GM19372 (cell line): ENCODE results near the gene CHST11.

Source experiments
- ATAC-seq: cut with Tn5 transposase; IDR thresholded peaks from one replicate; pipeline ENCODE4 v1.9.1; 2021; ENCODE audit warnings: mild to moderate bottlenecking, low read depth, moderate library complexity; ENCODE audit not compliant: unreplicated experiment

Gene CHST11

GRCh38 chr12:104722601-104723534 lies 266.1 kb downstream of the CHST11 start:
- no peak for ATAC-seq

DNA sequence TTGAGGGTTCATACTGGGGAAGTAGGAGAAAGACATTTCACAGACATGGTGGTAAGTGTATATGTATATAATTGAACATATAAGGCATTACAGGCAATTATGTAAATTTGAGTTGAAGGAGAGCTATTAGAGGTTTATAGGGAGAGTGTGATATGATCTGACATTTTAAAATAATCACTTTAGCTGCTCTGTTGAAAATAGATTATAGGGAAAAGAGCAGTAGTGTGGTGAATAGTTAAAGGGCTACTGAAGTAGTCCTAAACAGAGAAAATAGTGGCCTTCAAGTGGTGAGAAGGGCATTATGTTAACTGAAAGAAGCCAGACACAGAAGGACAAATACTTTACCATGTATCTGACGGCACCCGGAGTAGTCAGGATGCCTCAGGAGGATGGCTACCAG lies 267.1 kb downstream of the CHST11 start:
- ATAC-seq: no peak

DNA sequence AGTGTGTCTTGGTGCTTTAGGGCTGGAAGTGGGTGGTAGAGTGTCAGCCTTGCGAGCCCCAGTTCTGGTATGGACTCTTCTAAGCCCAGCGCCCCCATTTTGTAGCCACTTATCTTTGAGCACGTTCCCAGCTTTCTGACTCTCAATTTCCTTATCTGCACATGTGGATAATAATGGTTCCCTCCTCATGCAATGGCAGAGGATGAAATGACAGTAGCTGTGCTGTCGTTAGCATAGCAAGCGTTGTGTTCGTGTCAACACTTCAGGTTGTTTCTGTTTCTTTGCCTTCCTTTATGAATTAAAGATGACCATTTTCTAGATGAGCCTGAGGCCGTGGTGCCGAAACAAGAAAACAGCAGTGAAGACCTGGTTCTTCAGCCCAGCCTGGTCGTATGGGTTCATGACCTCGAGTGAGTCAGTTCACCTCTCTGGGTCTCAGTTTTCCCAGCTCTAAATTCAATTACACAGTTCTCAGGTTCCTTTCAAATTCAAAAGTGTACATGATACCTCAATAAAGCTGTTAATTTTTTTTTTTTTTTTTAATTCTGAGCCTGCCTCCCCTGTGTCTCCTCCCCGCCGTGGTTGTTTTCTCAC lies 268.3 kb downstream of the CHST11 start:
- no peak for ATAC-seq

DNA sequence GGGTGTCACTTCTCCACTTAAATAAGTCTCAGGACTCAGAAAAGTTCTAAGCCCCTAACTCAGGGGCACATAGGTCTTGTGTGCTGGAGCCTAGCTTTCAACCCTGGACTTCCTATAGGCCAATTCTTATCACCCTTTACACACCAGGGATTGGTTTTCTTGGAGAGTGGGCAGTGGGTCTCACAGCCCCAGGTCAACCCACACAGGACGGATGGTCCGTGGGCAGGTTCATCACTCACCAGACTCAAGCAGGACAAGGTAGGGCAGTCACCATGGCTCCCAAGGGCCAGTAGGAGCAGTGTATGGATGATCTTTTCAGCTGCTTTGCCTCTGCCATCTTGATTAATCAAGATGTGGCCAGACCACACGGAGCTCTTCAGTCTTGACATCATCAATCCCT lies 268.9 kb downstream of the CHST11 start:
- no peak for ATAC-seq

DNA sequence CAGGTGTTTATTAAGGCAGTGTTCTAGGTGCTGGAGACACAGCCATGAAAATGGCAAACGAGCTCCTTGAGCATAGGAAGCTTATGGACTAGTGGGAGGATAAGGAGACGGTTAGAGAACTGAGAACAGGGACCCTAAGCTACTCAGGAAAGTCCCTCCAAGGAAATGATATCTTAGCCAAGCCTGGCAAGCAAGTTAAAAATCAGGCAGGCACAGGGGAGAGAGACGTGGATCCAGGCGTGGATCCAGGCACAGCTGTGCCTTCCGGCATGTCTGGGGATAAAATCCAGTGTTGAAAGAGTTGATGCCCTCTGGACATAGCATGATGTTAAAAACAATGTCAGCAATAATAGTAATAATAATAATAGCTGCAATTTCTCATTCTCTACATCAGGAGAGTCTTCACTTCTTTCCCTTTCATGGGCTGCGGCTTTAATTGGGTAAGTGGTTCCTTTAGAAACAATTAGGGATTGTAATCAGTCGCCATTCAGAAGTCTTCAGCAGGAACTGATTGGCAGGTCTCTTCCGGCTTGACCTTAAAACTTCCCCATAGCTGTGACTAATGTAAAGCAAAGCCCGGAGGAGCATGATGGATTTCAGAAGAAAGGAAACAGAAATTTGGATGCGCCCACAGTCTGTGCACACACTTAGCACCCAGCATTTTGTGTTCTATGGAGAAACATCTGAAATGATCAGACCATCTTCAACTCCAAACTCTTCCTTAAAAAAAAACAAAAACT lies 271.1 kb downstream of the CHST11 start:
- ATAC-seq: no peak

DNA sequence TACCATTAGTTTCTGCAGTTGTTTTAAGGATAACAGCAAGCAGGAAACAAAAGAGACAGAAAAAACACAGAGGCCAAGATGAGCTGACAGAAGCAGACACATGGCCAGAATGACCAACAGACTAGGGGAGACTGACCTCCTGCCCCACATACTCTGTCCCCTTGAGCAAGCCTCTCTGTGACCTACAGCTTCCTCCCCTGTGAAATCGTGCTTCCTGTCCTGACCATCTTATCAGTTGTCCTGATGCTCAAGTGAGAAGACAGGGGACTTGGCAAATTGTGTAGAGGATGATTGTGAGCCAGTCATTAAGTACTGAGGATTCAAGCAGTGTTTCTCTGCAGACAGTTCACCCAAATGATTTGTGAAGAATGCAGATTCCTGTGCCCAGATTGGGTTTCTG lies 272.3 kb downstream of the CHST11 start:
- ATAC-seq: no peak

DNA sequence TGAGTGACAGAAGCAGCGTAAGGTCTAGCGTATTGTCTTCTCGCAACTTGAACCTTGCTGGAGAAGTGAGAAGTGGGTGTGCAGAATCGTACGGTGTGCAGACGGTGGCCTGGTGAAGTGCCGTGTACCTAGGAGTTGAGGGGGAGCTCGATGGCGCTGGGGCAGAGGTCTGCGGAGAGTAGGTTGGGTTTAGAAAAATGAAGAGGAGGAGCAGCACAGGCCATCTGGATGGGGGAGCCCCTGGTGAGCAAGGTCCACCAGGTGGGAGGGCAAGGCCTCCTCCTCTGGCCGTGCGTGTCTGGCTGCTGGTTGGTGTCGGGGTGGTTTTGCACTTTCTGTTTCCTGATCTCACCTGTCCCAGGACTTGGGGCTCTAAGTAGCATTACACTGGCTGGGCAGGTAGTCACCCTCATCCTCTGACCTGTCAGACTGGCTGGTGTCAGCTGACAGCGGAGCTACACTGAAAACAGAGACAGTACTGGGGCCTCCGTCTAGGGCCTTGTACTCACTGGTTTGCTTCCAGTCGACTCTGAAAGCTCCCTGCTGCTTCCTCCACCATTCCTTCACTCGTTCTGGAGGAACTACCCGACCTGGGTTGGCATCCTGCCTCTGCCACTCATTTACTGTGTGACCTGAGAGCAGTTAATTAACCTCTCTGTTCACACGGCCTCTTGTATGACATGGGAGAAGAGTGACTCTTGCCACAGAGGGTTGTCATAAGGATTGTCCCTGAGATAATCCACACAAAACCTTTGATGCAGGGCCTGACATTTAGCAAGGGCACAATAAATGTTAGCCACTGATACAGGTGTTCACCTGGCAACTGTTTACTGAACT lies 273.1 kb downstream of the CHST11 start:
- ATAC-seq: no peak

DNA sequence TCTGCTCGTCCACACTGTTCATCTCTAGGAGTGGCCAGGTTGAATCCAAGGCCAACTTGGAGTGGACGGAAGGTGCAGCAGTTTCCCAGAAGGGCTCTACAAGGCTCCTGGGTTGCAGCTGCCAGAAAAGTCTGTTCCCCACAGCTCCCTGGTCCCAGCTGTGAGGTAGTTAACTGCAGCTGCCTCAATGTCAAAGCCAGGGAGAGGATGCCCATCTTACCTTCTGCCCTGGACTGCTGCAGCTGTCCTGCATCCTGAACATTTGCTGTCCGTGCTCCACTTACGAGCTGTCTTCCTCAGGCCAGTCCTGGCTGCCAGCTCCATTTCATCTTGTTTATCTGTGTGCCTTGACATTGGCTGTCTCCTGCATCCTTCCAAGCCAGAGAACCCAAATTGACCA lies 274.0 kb downstream of the CHST11 start:
- ATAC-seq: no peak

GRCh38 chr12:104733717-104734175 lies 277.0 kb downstream of the CHST11 start:
- ATAC-seq: no peak

DNA sequence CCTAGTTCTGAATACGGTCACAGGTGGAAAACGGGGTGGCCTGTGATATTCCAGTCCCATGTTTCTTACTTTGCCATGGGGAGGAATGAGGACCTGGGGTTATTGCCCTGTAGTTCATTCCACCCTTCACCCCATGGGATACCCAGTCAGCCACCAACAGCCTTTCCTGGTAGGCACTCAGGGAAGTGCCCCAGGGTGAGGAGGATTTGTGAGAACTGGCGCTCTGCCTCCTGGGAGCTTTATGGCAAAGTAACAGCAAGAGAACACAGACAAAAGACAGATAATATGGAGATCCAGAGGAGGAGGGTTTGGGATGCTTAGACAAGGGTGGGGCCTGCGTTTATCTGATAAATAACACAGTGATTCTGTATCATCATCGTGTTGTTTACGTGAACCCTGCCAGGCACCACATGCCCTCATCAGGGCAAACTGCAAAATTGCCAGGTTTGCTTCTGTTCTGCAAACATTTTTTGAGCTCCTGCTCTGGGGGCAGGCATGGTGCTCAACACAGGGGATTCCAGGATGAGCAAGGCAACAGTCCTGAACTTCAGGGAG lies 277.9 kb downstream of the CHST11 start:
- ATAC-seq: no peak

- no peak for ATAC-seq
Measured at GRCh38 chr12:104735801-104736200, 279.1 kb downstream of the CHST11 start.

GRCh38 chr12:104736307-104736706 lies 279.6 kb downstream of the CHST11 start:
- no peak for ATAC-seq

DNA sequence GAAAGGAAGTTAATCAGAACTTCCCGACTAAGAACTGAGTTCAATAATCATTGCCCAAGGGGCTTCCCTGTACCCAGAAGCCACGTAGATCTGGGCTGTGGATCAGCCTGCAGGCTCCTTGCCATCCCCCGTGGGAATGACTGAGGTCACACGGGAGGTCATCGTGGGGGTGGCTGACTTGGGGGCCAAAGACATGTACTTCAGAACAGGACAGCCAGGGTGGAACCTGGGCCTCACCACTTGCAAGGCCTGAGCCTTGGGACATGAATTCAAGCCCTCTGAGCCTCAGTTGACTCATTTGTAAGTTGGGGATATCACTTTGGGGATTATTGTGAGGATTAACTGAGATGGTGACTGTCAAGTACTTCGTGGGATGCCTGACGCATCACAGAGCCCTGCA lies 280.4 kb downstream of the CHST11 start:
- no peak for ATAC-seq

GRCh38 chr12:104737791-104738301 lies 281.1 kb downstream of the CHST11 start:
- ATAC-seq: no peak

GRCh38 chr12:104738331-104738730 lies 281.6 kb downstream of the CHST11 start:
- ATAC-seq: no peak

GRCh38 chr12:104738776-104739642 lies 282.3 kb downstream of the CHST11 start:
- no peak for ATAC-seq

DNA sequence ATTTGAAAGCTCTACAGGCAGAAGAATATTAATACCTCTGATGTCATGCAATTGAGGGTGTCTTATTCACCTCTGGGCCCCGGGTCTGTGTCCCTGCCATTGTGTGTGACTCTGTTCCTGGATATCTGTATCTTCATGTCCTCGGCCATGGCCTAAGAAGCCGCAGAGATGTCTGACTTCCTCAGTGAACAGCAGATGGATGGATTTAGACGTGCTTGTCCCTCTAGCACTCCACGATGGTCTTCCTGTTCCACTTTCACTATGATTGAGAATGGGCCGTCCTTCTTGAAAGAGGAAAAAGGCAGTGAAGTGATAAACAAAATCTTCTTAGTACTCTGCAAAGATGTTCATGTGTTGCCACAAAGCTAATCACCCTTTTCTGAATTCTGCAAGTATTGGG lies 283.9 kb downstream of the CHST11 start:
- peak; percentile 86 for ATAC-seq

GRCh38 chr12:104741077-104741476 lies 284.3 kb downstream of the CHST11 start:
- peak; percentile 26 for ATAC-seq
